A673 (cell line): Measurements from ENCODE around the gene SRD5A1.

Experiments
- CTCF ChIP-seq: fragments of 300-800, 200-600 bp; sonication (generic); conservative IDR thresholded peaks from 2 replicates; pipeline ENCODE4 v1.5.1; 2017; ENCODE audit warnings: low read depth, mild to moderate bottlenecking, antibody characterized with exemption, low read length, moderate library complexity, mixed read lengths
- EZH2 ChIP-seq: fragments of 200-600 bp; sonication (generic); IDR thresholded peaks from 2 replicates; pipeline ENCODE4 v1.6.1; 2017; ENCODE audit warnings: borderline replicate concordance, low read depth, mild to moderate bottlenecking, mixed read lengths, antibody characterized with exemption, low read length; ENCODE audit not compliant: poor library complexity, severe bottlenecking

- no peak for TF ChIP-seq CTCF
- no peak for TF ChIP-seq EZH2
Measured at GRCh38 chr5:6675784-6676491, 42.7 kb downstream of the SRD5A1 start.
